K562 (cell line): Measurements from ENCODE around the gene AFDN. TPM values are rescaled to one million over a fixed set of nuclear protein-coding genes. Genes with fewer than 3 reads are reported as not detected.

Source experiments
- ATAC-seq: fragments of 200-7000 bp; cut with Tn5 transposase; 3 replicates; pipeline ENCODE4 v1.9.1; 2020; ENCODE audit warnings: moderate library complexity
- BruUV-seq: library from RNA; stranded (reverse); fragments of 400-500 nt; replicated peaks from 2 replicates; lab custom pipeline; 2021; lab: Mats Ljungman, UMichigan
- CTCF ChIA-PET: fragments of 300-600 bp; formaldehyde crosslinking; extraction: SDS; loops from one replicate; lab custom pipeline; 2021; ENCODE audit warnings: low intra/inter-chr PET ratio; lab: Yijun Ruan, JAX
- POLR2A ChIA-PET: fragments of 300-600, 350-650 bp; sonication (Branson Sonifier 250); formaldehyde crosslinking; extraction: SDS; loops from one replicate; lab custom pipeline; 2021; ENCODE audit warnings: antibody characterized with exemption, inconsistent platforms; lab: Yijun Ruan, JAX
- DNase-seq, 4 experiments: peaks; one replicate each; pipeline versions ENCODE4 v3.0.0 to v3.0.0-alpha.2; 2011 to 2018; ENCODE audit warnings: low spot score in 3 of 4, mixed read lengths in 3 of 4; ENCODE audit errors: extremely low read depth in 1 of 4
- FAIRE-seq: peaks from 2 replicates; lab custom pipeline; 2011; peaks lifted over from hg19 to GRCh38; lab: Jason Lieb, UNC
- H2AFZ ChIP-seq: 2 replicates; pipeline ENCODE4 v1.6.0; 2011; ENCODE audit warnings: low read depth, low read length, control low read depth, inconsistent platforms
- H3K27ac ChIP-seq: fragments of 200-600 bp; 3 replicates; pipeline ENCODE4 v1.8.0; 2011; ENCODE audit warnings: low read depth, mild to moderate bottlenecking, control low read depth, inconsistent platforms, low read length, moderate library complexity, mixed read lengths; ENCODE audit errors: extremely low read depth
- H3K27me3 ChIP-seq, 2 experiments: fragments of 300-600 bp in 1 of 2; 2 replicates in 1 of 2; 3 replicates in 1 of 2; pipeline versions ENCODE4 v1.6.0 to v1.8.0; 2011; ENCODE audit warnings: inconsistent platforms in 2 of 2, low read length in 2 of 2, mild to moderate bottlenecking in 1 of 2, mixed read lengths in 1 of 2, moderate library complexity in 1 of 2; ENCODE audit not compliant: control insufficient read depth in 2 of 2, insufficient read depth in 2 of 2
- H3K36me3 ChIP-seq: fragments of 300-600 bp; 3 replicates; pipeline ENCODE4 v1.8.0; 2011; ENCODE audit warnings: mild to moderate bottlenecking, low read length, inconsistent platforms; ENCODE audit not compliant: control insufficient read depth, insufficient read depth
- H3K4me1 ChIP-seq, 2 experiments: fragments of 200-600 bp in 1 of 2; replicated peaks in 1 of 2; 2 replicates in 1 of 2; 3 replicates in 1 of 2; pipeline versions ENCODE4 v1.5.1 to v1.8.0; 2011; ENCODE audit warnings: inconsistent platforms in 2 of 2, low read length in 2 of 2, mild to moderate bottlenecking in 1 of 2, mixed read lengths in 1 of 2, moderate library complexity in 1 of 2; ENCODE audit not compliant: control insufficient read depth in 2 of 2, insufficient read depth in 2 of 2
- H3K4me2 ChIP-seq: 2 replicates; pipeline ENCODE4 v1.6.1; 2011; ENCODE audit warnings: low read length, control low read depth, inconsistent platforms, mixed read lengths; ENCODE audit not compliant: insufficient read depth
- H3K4me3 ChIP-seq: fragments of 200-600 bp; sonication (generic), shearing (Covaris generic); 2 replicates; pipeline ENCODE4 v1.5.1; 2016; ENCODE audit warnings: control low read depth, inconsistent platforms
- H3K79me2 ChIP-seq: fragments of 200-600 bp; 3 replicates; pipeline ENCODE4 v1.8.0; 2011; ENCODE audit warnings: low read length, inconsistent platforms; ENCODE audit not compliant: control insufficient read depth, insufficient read depth
- H3K9ac ChIP-seq, 2 experiments: 2 replicates each; pipeline versions ENCODE4 v1.6.0 to v1.6.1; 2011; ENCODE audit warnings: low read depth in 2 of 2, low read length in 2 of 2, control low read depth in 1 of 2, inconsistent platforms in 1 of 2, mild to moderate bottlenecking in 1 of 2, mixed read lengths in 1 of 2; ENCODE audit not compliant: insufficient read depth in 1 of 2
- H3K9me1 ChIP-seq: one replicate; pipeline ENCODE4 v1.6.0; 2011; ENCODE audit warnings: inconsistent platforms, mild to moderate bottlenecking, low read length, moderate library complexity; ENCODE audit not compliant: control insufficient read depth, insufficient read depth
- H3K9me3 ChIP-seq: replicated peaks from 2 replicates; pipeline ENCODE4 v1.5.1; 2011; ENCODE audit warnings: low read depth, low read length, inconsistent platforms; ENCODE audit not compliant: control insufficient read depth, insufficient read depth
- H4K20me1 ChIP-seq: replicated peaks from 2 replicates; pipeline ENCODE4 v1.6.1; 2011; ENCODE audit warnings: low read length, inconsistent platforms, mixed read lengths; ENCODE audit not compliant: control insufficient read depth, insufficient read depth
- HDAC6 ChIP-seq: IDR thresholded peaks from 2 replicates; pipeline ENCODE4 v1.6.1; 2012; ENCODE audit warnings: low read depth, mild to moderate bottlenecking, control low read depth, inconsistent platforms, low read length, moderate library complexity
- MTF1 ChIP-seq: fragments of 250-450 bp; sonication (Bioruptor Pico); IDR thresholded peaks from 2 replicates; pipeline ENCODE4 v1.9.0; 2021; ENCODE audit warnings: moderate library complexity, mild to moderate bottlenecking, inconsistent platforms, borderline replicate concordance
- POLR2A ChIP-seq: fragments of 450-650 bp; conservative IDR thresholded peaks from 2 replicates; pipeline ENCODE4 v1.6.1; 2016
- TOE1 ChIP-seq, 2 experiments: fragments of 450-650 bp in 1 of 2; sonication (generic) in 1 of 2; formaldehyde crosslinking in 1 of 2; IDR thresholded peaks; 2 replicates each; pipeline versions ENCODE4 v1.7.1 to v1.8.0; 2016 to 2022; ENCODE audit warnings: borderline replicate concordance in 2 of 2, mild to moderate bottlenecking in 2 of 2, antibody characterized with exemption in 1 of 2, inconsistent platforms in 1 of 2, low read depth in 1 of 2, missing genetic modification reagents in 1 of 2, moderate library complexity in 1 of 2
- ZC3H8 ChIP-seq: fragments of 450-650 bp; IDR thresholded peaks from 2 replicates; pipeline ENCODE4 v1.6.1; 2017
- ZKSCAN8 ChIP-seq: fragments of 200-800 bp; sonication (Bioruptor generic); IDR thresholded peaks from 2 replicates; pipeline ENCODE4 v1.6.1; 2016; ENCODE audit warnings: missing genetic modification characterization, missing compliant biosample characterization
- ZNF707 ChIP-seq: fragments of 250-450 bp; sonication (Bioruptor Pico); conservative IDR thresholded peaks from 2 replicates; pipeline ENCODE4 v1.8.0; 2022; ENCODE audit warnings: inconsistent platforms, mild to moderate bottlenecking, moderate library complexity
- ZNF77 ChIP-seq: fragments of 250-450 bp; sonication (Bioruptor Pico); IDR thresholded peaks from 2 replicates; pipeline ENCODE4 v1.5.0; 2020
- WGBS: fragments of 100-300 bp; shearing (Covaris generic); methylation state at CpG from one replicate; pipeline ENCODE4 v1.1.6; 2016; ENCODE audit warnings: low coverage, mixed read lengths; ENCODE audit not compliant: insufficient coverage; ENCODE audit errors: missing lambda C conversion rate; 5-methylcytosine and 5-hydroxymethylcytosine counted together
- in situ Hi-C: fragments of 300-500 bp; cut with MboI; formaldehyde crosslinking; loops from 4 replicates; pipeline ENCODE4 v1.15.0; 2018; ENCODE audit warnings: inconsistent platforms, mixed read lengths
- intact Hi-C: fragments of 100-400 bp; cut with micrococcal nuclease; formaldehyde crosslinking; loops from 2 replicates; pipeline ENCODE4 v1.14.2; 2022
- polyA plus RNA-seq, 8 experiments: library from polyadenylated mRNA; depleted of rRNA in 4 of 8; stranded (reverse) in 5 of 8; unstranded in 3 of 8; fragments of >200 nt; fragmentation: Nextera tagmentation in 2 of 8; fragmentation: Illumina TruSeq in 1 of 8; extraction: Ambion mirVana in 2 of 8; extraction: Trizol in 1 of 8; gene quantifications; 2 replicates each; pipeline versions ENCODE4 v1.2.1 to v1.2.3, GENCODE V29; 2011 to 2014; ENCODE audit warnings: inconsistent platforms in 1 of 8, missing spikeins in 1 of 8
- total RNA-seq, 7 experiments: library from RNA; depleted of rRNA in 6 of 7; stranded (reverse); fragments of >200 nt in 6 of 7; fragmentation: Illumina TruSeq in 2 of 7; extraction: Trizol in 2 of 7; gene quantifications; 2 replicates each; pipeline versions ENCODE4 v1.2.1 to v1.2.3, GENCODE V29; 2011 to 2021; ENCODE audit warnings: low replicate concordance in 1 of 7

Gene AFDN
- total and polyA plus RNA-seq, 9 of the 15 experiments (the other 6 are each of a cell fraction or from before 2014, with no cell fraction given) = 7.2 to 129 (median 105) TPM

DNA sequence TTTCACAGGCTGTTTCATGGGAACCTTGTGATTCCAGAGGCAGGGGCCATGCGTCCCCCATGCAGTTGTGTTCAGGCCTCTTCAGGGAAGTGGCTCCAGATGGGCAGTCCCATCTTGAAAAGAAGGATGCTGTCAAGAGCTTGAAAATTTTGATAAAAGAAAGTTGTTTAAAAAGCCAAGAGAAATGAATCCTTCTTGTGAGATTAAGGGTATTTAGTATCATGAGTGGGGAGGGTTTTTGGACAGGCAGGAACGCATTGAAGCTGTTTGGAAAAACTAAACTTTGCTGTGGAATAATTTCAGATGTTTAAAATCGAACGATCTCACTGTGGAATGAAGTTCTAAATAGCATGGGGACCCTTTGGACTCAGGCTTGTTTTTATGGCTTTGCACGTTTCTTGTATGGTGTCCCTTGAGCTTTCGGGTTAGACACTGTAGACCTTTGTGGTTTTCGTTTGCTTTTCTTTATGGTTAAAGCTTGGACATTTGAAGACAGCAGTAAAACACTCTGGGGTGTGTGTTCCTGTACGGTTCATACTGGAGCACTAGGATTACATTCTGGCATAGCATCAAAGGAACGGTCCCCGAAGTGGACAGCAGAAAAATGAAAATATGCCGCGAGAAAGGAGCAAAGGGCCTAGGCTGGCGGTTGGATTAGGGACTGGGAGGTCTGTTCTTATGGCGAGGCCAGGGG lies 188.9 kb downstream of the AFDN start:
- ATAC-seq = no peak
- ChIA-PET CTCF (no interaction called here), POLR2A (no interaction called here)
- Histone ChIP-seq H4K20me1 (no peaks in the 10 kb centered on the region), H3K9ac (no peak overlapping the region), H3K9me1 (no peaks in the 10 kb centered on the region), H3K4me2 (no peak overlapping the region), H3K4me1 (no peaks in the 10 kb centered on the region), H2AFZ (no peak overlapping the region), H3K36me3 (no peaks in the 10 kb centered on the region), H3K79me2 (no peaks in the 10 kb centered on the region), H3K27ac (no peak overlapping the region)
- no TSS peak for BruUV-seq
- intact Hi-C loops = no loop called here
- WGBS = 1% methylated on average over 14 of the region's 14 CpGs
- in situ Hi-C loops = no loop called here
- no peak for TF ChIP-seq MTF1
- TF ChIP-seq ZNF77 (CRISPR knock-in tag) = no peak
- TF ChIP-seq TOE1 (IDR thresholded peaks at IDR 0.05; ENCODE audit: borderline replicate concordance) = no peak
- TF ChIP-seq TOE1 (CRISPR knock-in tag; IDR thresholded peaks at IDR 0.05; ENCODE audit: borderline replicate concordance, low read depth) = no peak
- no peak for TF ChIP-seq POLR2A
- peak; percentile 63 for TF ChIP-seq ZNF707 (CRISPR knock-in tag)
- TF ChIP-seq ZKSCAN8 = no peak
- TF ChIP-seq ZC3H8 = no peak
- no peak for TF ChIP-seq HDAC6
- TF ChIP-seq, all 486 proteins: peak for 1
- no peak overlapping the region for H3K4me3 ChIP-seq
- H3K27me3 ChIP-seq = peaks cover 38 to 44% of the 10 kb centered on the region in 2 experiments
- peaks cover 6% of the 10 kb centered on the region; the same call in 1 of the 2 replicates for H3K9me3 ChIP-seq
- DNase-seq (no peak), FAIRE-seq (no peak)
